Measurements from ENCODE around the gene PIAS4. TPM values are rescaled to one million over a fixed set of nuclear protein-coding genes. Genes with fewer than 3 reads are reported as not detected.
A peak's percentile ranks its signal among the peaks of the same experiment; 100 is the strongest.

The PIAS4 gene
- total and polyA plus RNA-seq, 10 of the 15 experiments (the other 5 are each of a cell fraction or from before 2014, with no cell fraction given): 0.13 to 25.1 (median 11.3) TPM

GRCh38 chr19:4077007-4077374 is 69.5 kb downstream of the PIAS4 start:
- peaks cover 14% of the 10 kb centered on the region for H3K4me1 ChIP-seq (ENCODE audit: control insufficient read depth, insufficient read depth, low read length)
- TF ChIP-seq RBBP5 (conservative IDR thresholded peaks at IDR 0.05): no peak
- TF ChIP-seq ATF3 (IDR thresholded peaks at IDR 0.05; ENCODE audit: borderline replicate concordance, extremely low read depth, low read depth, low read length): no peak
- no peak for TF ChIP-seq ELK1 (IDR thresholded peaks at IDR 0.05; ENCODE audit: low read depth, low read length)
- no peak for TF ChIP-seq USF1 (IDR thresholded peaks at IDR 0.05; ENCODE audit: borderline replicate concordance, extremely low read length, insufficient read depth, low read depth, low read length)
- WGBS (ENCODE audit: insufficient coverage, insufficient replicate concordance, low lambda C conversion rate, missing lambda C conversion rate): 87% methylated on average over 3 of the region's 3 CpGs
- no peaks in the 10 kb centered on the region for H4K20me1 ChIP-seq (ENCODE audit: control insufficient read depth, insufficient read depth)
- H3K27me3 ChIP-seq (replicated peaks in 1 of 2; ENCODE audit: control insufficient read depth in 2 of 2, insufficient read depth in 2 of 2, low read length in 1 of 2): no peaks in the 10 kb centered on the region
- no peak for DNase-seq (ENCODE audit: low read depth, low spot score)
- peak overlapping the region; percentile 72 for H3K4me2 ChIP-seq (ENCODE audit: control insufficient read depth, insufficient read depth)
- ATAC-seq: peak; percentile 5; the same call in 2 of the 3 replicates
- no peaks in the 10 kb centered on the region for H3K79me2 ChIP-seq (ENCODE audit: control insufficient read depth, insufficient read depth, low read length)
- H3K4me3 ChIP-seq: no peak overlapping the region
- no peaks in the 10 kb centered on the region for H3K9me3 ChIP-seq (replicated peaks; ENCODE audit: control insufficient read depth, insufficient read depth, low read length)
- H3K27ac ChIP-seq (ENCODE audit: control insufficient read depth, insufficient read depth): peak overlapping the region; percentile 72
- SMC1A ChIA-PET (ENCODE audit: uncharacterized antibody, unreplicated experiment): interaction anchor here (1.0 kb wide), 1 partner anchor 39 kb away, joined by 3 read pairs; no protein-coding TSS in a partner anchor
- BruUV-seq (replicated peaks): no TSS peak
- RAD21 ChIA-PET (ENCODE audit: unreplicated experiment): interaction anchor here (0.5 to 2.0 kb wide), 3 partner anchors 38 to 687 kb away, joined by 3 to 10 read pairs (median 4); no protein-coding TSS in a partner anchor
- in situ Hi-C loops (cut with MboI) (no loop called here), intact Hi-C loops (cut with micrococcal nuclease; ENCODE audit: unreplicated experiment) (no loop called here)
- no peak for FAIRE-seq
- peak overlapping the region; percentile 24 for H2AFZ ChIP-seq (ENCODE audit: control insufficient read depth, low read depth, low read length)
- H3K9ac ChIP-seq (ENCODE audit: control insufficient read depth, insufficient read depth, low read length): peak overlapping the region; percentile 46
- CTCF ChIA-PET: interaction anchor here (1.0 to 2.0 kb wide), 2 partner anchors 38 to 63 kb away, joined by 6 to 7 read pairs; no protein-coding TSS in a partner anchor
- POLR2A ChIA-PET: interaction anchor here (0.6 to 4.0 kb wide), 6 partner anchors 14 to 314 kb away, joined by 3 to 15 read pairs (median 4); partner anchors contain the start of gene MRPL54
- H3K36me3 ChIP-seq (ENCODE audit: control insufficient read depth in 2 of 2, insufficient read depth in 2 of 2, low read length in 1 of 2): no peaks in the 10 kb centered on the region
